HepG2 (cell line): ENCODE measurements around the gene PIR. TPM values are rescaled to one million over a fixed set of nuclear protein-coding genes. Genes with fewer than 3 reads are reported as not detected.

Experiments
- ATAC-seq: fragments of 200-7000 bp; cut with Tn5 transposase; 3 replicates; pipeline ENCODE4 v1.9.1; 2020; ENCODE audit warnings: mild to moderate bottlenecking, moderate library complexity
- BruUV-seq: library from RNA; stranded (reverse); fragments of 400-500 nt; replicated peaks from 2 replicates; lab custom pipeline; 2021; lab: Mats Ljungman, UMichigan
- CTCF ChIA-PET: fragments of 300-600 bp; formaldehyde crosslinking; extraction: SDS; loops from one replicate; lab custom pipeline; 2021; ENCODE audit warnings: low total read pairs, inconsistent platforms, low intra/inter-chr PET ratio; lab: Yijun Ruan, JAX
- POLR2A ChIA-PET: fragments of 350-600 bp; sonication (Branson Sonifier 250); formaldehyde crosslinking; loops from one replicate; lab custom pipeline; 2020; ENCODE audit warnings: antibody characterized with exemption, inconsistent platforms; lab: Yijun Ruan, JAX
- DNase-seq: peaks from one replicate; pipeline ENCODE4 v3.0.0-alpha.2; 2015; ENCODE audit warnings: low spot score
- FAIRE-seq: peaks from 3 replicates; lab custom pipeline; 2011; peaks lifted over from hg19 to GRCh38; lab: Jason Lieb, UNC
- H2AFZ ChIP-seq: one replicate; pipeline ENCODE4 v1.6.1; 2011; ENCODE audit warnings: low read length, inconsistent platforms
- H3K27ac ChIP-seq: fragments of 300-600 bp; 3 replicates; pipeline ENCODE4 v1.8.0; 2011; ENCODE audit warnings: mixed run types, mild to moderate bottlenecking, mixed read lengths, low read length, inconsistent platforms; ENCODE audit not compliant: insufficient read depth; ENCODE audit errors: extremely low read length
- H3K27me3 ChIP-seq, 2 experiments: fragments of 200-600 bp in 1 of 2; 2 replicates in 1 of 2; 3 replicates in 1 of 2; pipeline versions ENCODE4 v1.6.0 to v1.8.0; 2011; ENCODE audit warnings: low read length in 2 of 2, mild to moderate bottlenecking in 2 of 2, moderate library complexity in 2 of 2, inconsistent platforms in 1 of 2; ENCODE audit not compliant: insufficient read depth in 2 of 2, control insufficient read depth in 1 of 2
- H3K36me3 ChIP-seq, 2 experiments: fragments of 200-600 bp in 1 of 2; replicated peaks in 1 of 2; 2 replicates in 1 of 2; 3 replicates in 1 of 2; pipeline versions ENCODE4 v1.5.1 to v1.8.0; 2011; ENCODE audit warnings: low read length in 2 of 2, inconsistent platforms in 1 of 2; ENCODE audit not compliant: insufficient read depth in 2 of 2, control insufficient read depth in 1 of 2
- H3K4me1 ChIP-seq: 2 replicates; pipeline ENCODE4 v1.5.1; 2012; ENCODE audit warnings: low read length, inconsistent platforms; ENCODE audit not compliant: insufficient read depth
- H3K4me2 ChIP-seq: 2 replicates; pipeline ENCODE4 v1.6.0; 2011; ENCODE audit warnings: low read depth, low read length, inconsistent platforms
- H3K4me3 ChIP-seq, 3 experiments: fragments of 200-600 bp in 1 of 3; sonication (generic), shearing (Covaris generic) in 1 of 3; replicated peaks in 1 of 3; 2 replicates each; pipeline ENCODE4 v1.5.1; 2011 to 2016; ENCODE audit warnings: low read length in 3 of 3, inconsistent platforms in 2 of 3, low read depth in 2 of 3, mild to moderate bottlenecking in 2 of 3, control low read depth in 1 of 3, mixed read lengths in 1 of 3; ENCODE audit not compliant: insufficient read depth in 1 of 3
- H3K79me2 ChIP-seq: one replicate; pipeline ENCODE4 v1.6.1; 2011; ENCODE audit warnings: low read length, inconsistent platforms; ENCODE audit not compliant: insufficient read depth
- H3K9ac ChIP-seq: 2 replicates; pipeline ENCODE4 v1.6.0; 2011; ENCODE audit warnings: mild to moderate bottlenecking, low read depth, low read length, inconsistent platforms; ENCODE audit not compliant: insufficient read depth
- H3K9me3 ChIP-seq: 2 replicates; pipeline ENCODE4 v1.5.1; 2012; ENCODE audit warnings: mild to moderate bottlenecking, low read length
- H4K20me1 ChIP-seq: 2 replicates; pipeline ENCODE4 v1.6.0; 2011; ENCODE audit warnings: inconsistent platforms, mild to moderate bottlenecking, low read length, moderate library complexity; ENCODE audit not compliant: insufficient read depth
- AKNA ChIP-seq: sonication (generic); formaldehyde crosslinking; IDR thresholded peaks from 2 replicates; pipeline ENCODE4 v1.4.0; 2020; ENCODE audit warnings: missing genetic modification reagents, borderline replicate concordance
- CEBPB ChIP-seq: IDR thresholded peaks from 2 replicates; pipeline ENCODE4 v1.6.1; 2011; ENCODE audit warnings: low read depth, low read length, improper control_type of control experiment, borderline replicate concordance
- FOXO1 ChIP-seq: sonication (generic); formaldehyde crosslinking; IDR thresholded peaks from 2 replicates; pipeline ENCODE4 v1.4.0; 2020; ENCODE audit warnings: missing genetic modification reagents
- GLI4 ChIP-seq: sonication (generic); formaldehyde crosslinking; IDR thresholded peaks from 2 replicates; pipeline ENCODE4 v1.5.1; 2020; ENCODE audit warnings: missing genetic modification reagents, mild to moderate bottlenecking, moderate library complexity, borderline replicate concordance
- HDAC2 ChIP-seq: sonication (generic); formaldehyde crosslinking; IDR thresholded peaks from 2 replicates; pipeline ENCODE4 v1.4.0; 2020; ENCODE audit warnings: missing genetic modification reagents
- SSRP1 ChIP-seq: IDR thresholded peaks from 2 replicates; pipeline ENCODE4 v1.6.1; 2016; ENCODE audit warnings: control low read depth
- TBP ChIP-seq: sonication (generic); formaldehyde crosslinking; IDR thresholded peaks from 2 replicates; pipeline ENCODE4 v1.5.0; 2020; ENCODE audit warnings: missing genetic modification reagents
- THAP11 ChIP-seq: IDR thresholded peaks from 2 replicates; pipeline ENCODE4 v1.6.1; 2016; ENCODE audit warnings: missing biosample characterization, missing genetic modification reagents
- ZMAT3 ChIP-seq: sonication (generic); formaldehyde crosslinking; conservative IDR thresholded peaks from 2 replicates; pipeline ENCODE4 v1.7.0; 2021; ENCODE audit warnings: missing genetic modification reagents
- ZNF124 ChIP-seq: sonication (generic); formaldehyde crosslinking; IDR thresholded peaks from 2 replicates; pipeline ENCODE4 v1.4.0; 2020; ENCODE audit warnings: missing genetic modification reagents
- ZNF530 ChIP-seq: sonication (generic); formaldehyde crosslinking; IDR thresholded peaks from 2 replicates; pipeline ENCODE4 v1.5.0; 2020; ENCODE audit warnings: low read depth, mild to moderate bottlenecking, missing genetic modification reagents
- ZNF569 ChIP-seq: sonication (generic); formaldehyde crosslinking; IDR thresholded peaks from 2 replicates; pipeline ENCODE4 v1.5.0; 2020; ENCODE audit warnings: mild to moderate bottlenecking, missing genetic modification reagents, moderate library complexity, borderline replicate concordance
- ZNF598 ChIP-seq: sonication (generic); formaldehyde crosslinking; IDR thresholded peaks from 2 replicates; pipeline ENCODE4 v1.5.1; 2020; ENCODE audit warnings: mild to moderate bottlenecking, missing genetic modification reagents, borderline replicate concordance
- WGBS: methylation state at CpG from one replicate; pipeline ENCODE4 v1.1.6; 2017; ENCODE audit warnings: low lambda C conversion rate; 5-methylcytosine and 5-hydroxymethylcytosine counted together
- in situ Hi-C: cut with HindIII; loops from 2 replicates; pipeline ENCODE4 v1.10.0; 2017; ENCODE audit warnings: low pct_unique_long_range_greater_than_20kb; ENCODE audit not compliant: extremely low pct_ligation_motif_present
- intact Hi-C: fragments of 100-400 bp; cut with micrococcal nuclease; formaldehyde crosslinking; loops from one replicate; pipeline ENCODE4 v1.10.0; 2022; ENCODE audit not compliant: unreplicated experiment
- polyA plus RNA-seq, 8 experiments: library from polyadenylated mRNA; depleted of rRNA in 3 of 8; stranded (reverse) in 7 of 8; unstranded in 1 of 8; fragments of >200 nt; fragmentation: Illumina TruSeq in 4 of 8; extraction: Trizol in 4 of 8; gene quantifications; 2 replicates each; pipeline versions ENCODE4 v1.2.1 to v1.2.3, GENCODE V29; 2011 to 2016; ENCODE audit warnings: low read depth in 4 of 8, missing spikeins in 1 of 8, mixed read lengths in 1 of 8; ENCODE audit not compliant: insufficient read depth in 1 of 8
- total RNA-seq, 5 experiments: library from RNA; depleted of rRNA; stranded (reverse); fragments of >200 nt; fragmentation: Illumina TruSeq; extraction: Trizol; gene quantifications; 2 replicates each; pipeline ENCODE4 v1.2.3, GENCODE V29; 2016; ENCODE audit warnings: low read depth in 1 of 5
- TF ChIP-seq, protein P1 (sequence below): sonication (generic); formaldehyde crosslinking; IDR thresholded peaks from 2 replicates; pipeline ENCODE4 v1.4.0; 2020; ENCODE audit warnings: missing genetic modification reagents, borderline replicate concordance
- TF ChIP-seq, protein P2 (sequence below): sonication (generic); formaldehyde crosslinking; IDR thresholded peaks from 2 replicates; pipeline ENCODE4 v1.5.0; 2020; ENCODE audit warnings: mild to moderate bottlenecking, missing genetic modification reagents, borderline replicate concordance

PIR gene
- total and polyA plus RNA-seq, 2 of the 13 experiments (the other 11 are each of a cell fraction or from before 2014, with no cell fraction given): 12.2 to 38.0 TPM

GRCh38 chrX:15358533-15358932, 134.6 kb downstream of the PIR start (continued):
- TF ChIP-seq ZNF598 (CRISPR knock-in tag) (no peak), ZNF569 (no peak), HDAC2 (no peak), THAP11 (CRISPR knock-in tag) (no peak), GLI4 (CRISPR knock-in tag) (no peak), ZMAT3 (CRISPR knock-in tag) (no peak), ZNF124 (CRISPR knock-in tag) (no peak), SSRP1 (CRISPR knock-in tag) (no peak)
- TF ChIP-seq, protein P1, sequence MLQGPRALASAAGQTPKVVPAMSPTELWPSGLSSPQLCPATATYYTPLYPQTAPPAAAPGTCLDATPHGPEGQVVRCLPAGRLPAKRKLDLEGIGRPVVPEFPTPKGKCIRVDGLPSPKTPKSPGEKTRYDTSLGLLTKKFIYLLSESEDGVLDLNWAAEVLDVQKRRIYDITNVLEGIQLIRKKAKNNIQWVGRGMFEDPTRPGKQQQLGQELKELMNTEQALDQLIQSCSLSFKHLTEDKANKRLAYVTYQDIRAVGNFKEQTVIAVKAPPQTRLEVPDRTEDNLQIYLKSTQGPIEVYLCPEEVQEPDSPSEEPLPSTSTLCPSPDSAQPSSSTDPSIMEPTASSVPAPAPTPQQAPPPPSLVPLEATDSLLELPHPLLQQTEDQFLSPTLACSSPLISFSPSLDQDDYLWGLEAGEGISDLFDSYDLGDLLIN (CRISPR knock-in tag): no peak

GRCh38 chrX:15356444-15356843, 136.7 kb downstream of the PIR start:
- Histone ChIP-seq H3K9ac (no peak overlapping the region), H4K20me1 (no peaks in the 10 kb centered on the region), H3K4me3 (no peak overlapping the region), H2AFZ (no peak overlapping the region), H3K36me3 (no peaks in the 10 kb centered on the region), H3K27ac (no peak overlapping the region), H3K9me3 (no peaks in the 10 kb centered on the region), H3K27me3 (no peaks in the 10 kb centered on the region), H3K79me2 (no peaks in the 10 kb centered on the region), H3K4me2 (no peak overlapping the region), H3K4me1 (no peaks in the 10 kb centered on the region)
- ChIA-PET CTCF (no interaction called here), POLR2A (no interaction called here)
- no peak for ATAC-seq
- in situ Hi-C loops (no loop called here), intact Hi-C loops (no loop called here)
- no TSS peak for BruUV-seq
- no peak for DNase-seq
- FAIRE-seq: no peak
- WGBS: 95% methylated on average over 1 of the region's 1 CpG
- TF ChIP-seq CEBPB (no peak), SSRP1 (CRISPR knock-in tag) (no peak), FOXO1 (CRISPR knock-in tag) (no peak), ZNF530 (no peak), AKNA (CRISPR knock-in tag) (no peak), TBP (CRISPR knock-in tag) (no peak)
- TF ChIP-seq, protein P2, sequence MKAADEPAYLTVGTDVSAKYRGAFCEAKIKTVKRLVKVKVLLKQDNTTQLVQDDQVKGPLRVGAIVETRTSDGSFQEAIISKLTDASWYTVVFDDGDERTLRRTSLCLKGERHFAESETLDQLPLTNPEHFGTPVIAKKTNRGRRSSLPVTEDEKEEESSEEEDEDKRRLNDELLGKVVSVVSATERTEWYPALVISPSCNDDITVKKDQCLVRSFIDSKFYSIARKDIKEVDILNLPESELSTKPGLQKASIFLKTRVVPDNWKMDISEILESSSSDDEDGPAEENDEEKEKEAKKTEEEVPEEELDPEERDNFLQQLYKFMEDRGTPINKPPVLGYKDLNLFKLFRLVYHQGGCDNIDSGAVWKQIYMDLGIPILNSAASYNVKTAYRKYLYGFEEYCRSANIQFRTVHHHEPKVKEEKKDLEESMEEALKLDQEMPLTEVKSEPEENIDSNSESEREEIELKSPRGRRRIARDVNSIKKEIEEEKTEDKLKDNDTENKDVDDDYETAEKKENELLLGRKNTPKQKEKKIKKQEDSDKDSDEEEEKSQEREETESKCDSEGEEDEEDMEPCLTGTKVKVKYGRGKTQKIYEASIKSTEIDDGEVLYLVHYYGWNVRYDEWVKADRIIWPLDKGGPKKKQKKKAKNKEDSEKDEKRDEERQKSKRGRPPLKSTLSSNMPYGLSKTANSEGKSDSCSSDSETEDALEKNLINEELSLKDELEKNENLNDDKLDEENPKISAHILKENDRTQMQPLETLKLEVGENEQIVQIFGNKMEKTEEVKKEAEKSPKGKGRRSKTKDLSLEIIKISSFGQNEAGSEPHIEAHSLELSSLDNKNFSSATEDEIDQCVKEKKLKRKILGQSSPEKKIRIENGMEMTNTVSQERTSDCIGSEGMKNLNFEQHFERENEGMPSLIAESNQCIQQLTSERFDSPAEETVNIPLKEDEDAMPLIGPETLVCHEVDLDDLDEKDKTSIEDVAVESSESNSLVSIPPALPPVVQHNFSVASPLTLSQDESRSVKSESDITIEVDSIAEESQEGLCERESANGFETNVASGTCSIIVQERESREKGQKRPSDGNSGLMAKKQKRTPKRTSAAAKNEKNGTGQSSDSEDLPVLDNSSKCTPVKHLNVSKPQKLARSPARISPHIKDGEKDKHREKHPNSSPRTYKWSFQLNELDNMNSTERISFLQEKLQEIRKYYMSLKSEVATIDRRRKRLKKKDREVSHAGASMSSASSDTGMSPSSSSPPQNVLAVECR (CRISPR knock-in tag): no peak
